ENCODE results near the gene DMRT1. TPM values are rescaled to one million over a fixed set of nuclear protein-coding genes. Genes with fewer than 3 reads are reported as not detected.

The DMRT1 gene
- total RNA-seq, 1 experiment from 2014 or later: 0.47 TPM

DNA sequence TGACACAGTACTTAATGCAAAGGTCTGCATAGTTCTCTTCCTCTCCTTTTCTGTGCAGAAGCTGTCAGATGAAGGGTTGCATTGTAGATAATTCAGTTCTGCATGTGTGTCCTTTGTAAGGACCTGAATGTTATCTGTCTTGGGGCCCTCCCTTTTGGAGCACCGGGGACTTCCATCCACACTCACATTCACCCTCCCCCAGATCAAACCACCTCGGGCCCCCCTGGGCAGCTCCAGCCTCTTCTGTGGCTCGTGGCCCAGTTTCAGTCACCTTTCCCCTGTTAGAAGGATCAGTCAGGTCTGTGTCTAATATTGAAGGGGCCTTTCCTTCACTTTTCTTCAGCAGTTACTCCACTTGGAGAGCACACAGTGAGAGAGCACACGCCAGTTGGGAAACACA is 11.0 kb downstream of the DMRT1 start (continued):
- TF ChIP-seq CTCF (IDR thresholded peaks at IDR 0.05 in 2 of 3, conservative IDR thresholded peaks at IDR 0.05 in 1 of 3; ENCODE audit: borderline replicate concordance in 1 of 3, insufficient read depth in 1 of 3, low read depth in 2 of 3, low read length in 2 of 3): no peak
- TF ChIP-seq, protein P1, sequence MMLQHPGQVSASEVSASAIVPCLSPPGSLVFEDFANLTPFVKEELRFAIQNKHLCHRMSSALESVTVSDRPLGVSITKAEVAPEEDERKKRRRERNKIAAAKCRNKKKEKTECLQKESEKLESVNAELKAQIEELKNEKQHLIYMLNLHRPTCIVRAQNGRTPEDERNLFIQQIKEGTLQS (IDR thresholded peaks at IDR 0.05): no peak
- TF ChIP-seq RAD21 (IDR thresholded peaks at IDR 0.05; ENCODE audit: low read depth): no peak
- no peak for TF ChIP-seq ELF1 (IDR thresholded peaks at IDR 0.05; ENCODE audit: borderline replicate concordance, low read depth)
- no peak for TF ChIP-seq ZFX (IDR thresholded peaks at IDR 0.05)
- TF ChIP-seq REST (IDR thresholded peaks at IDR 0.05; ENCODE audit: low read depth): no peak
- no peak for TF ChIP-seq EZH2 (IDR thresholded peaks at IDR 0.05)

DNA sequence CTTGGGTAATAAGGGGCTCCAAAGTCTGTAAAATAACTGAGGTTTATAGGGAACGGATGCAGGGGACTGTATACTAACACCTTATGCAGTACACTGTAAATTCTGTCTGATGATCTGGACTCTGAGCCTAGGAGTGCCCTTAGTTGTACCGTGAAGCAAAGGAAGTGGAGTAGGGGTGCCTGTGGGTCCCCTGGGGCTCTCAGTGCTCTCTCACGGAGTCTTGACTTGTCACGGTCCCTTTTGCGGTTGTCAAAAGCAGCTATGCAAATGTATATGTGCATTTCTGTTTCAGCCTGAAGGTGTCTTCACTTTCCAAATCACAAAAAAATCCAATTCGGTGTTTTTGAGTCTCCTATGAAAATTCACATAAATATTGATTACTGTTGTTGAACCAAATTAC is 17.8 kb downstream of the DMRT1 start:
- intact Hi-C loops (cut with micrococcal nuclease): no loop called here
- no peak overlapping the region for H3K27ac ChIP-seq (ENCODE audit: low read depth, low read length)
- BruUV-seq (replicated peaks): no TSS peak

More for the DNA sequence above, 17.8 kb downstream of the DMRT1 start:
- H2AFZ ChIP-seq (ENCODE audit: low read depth, low read length, poor library complexity, severe bottlenecking): no peak overlapping the region
- H3K36me3 ChIP-seq (ENCODE audit: control insufficient read depth in 1 of 2, insufficient read depth in 2 of 2, low read length in 2 of 2): no peaks in the 10 kb centered on the region
- H3K79me2 ChIP-seq (ENCODE audit: insufficient read depth, low read length): no peaks in the 10 kb centered on the region
- ChIA-PET RAD21 (ENCODE audit: low non-redundant PET in 1 of 2, low total read pairs in 2 of 2, uncharacterized antibody in 2 of 2, unreplicated experiment in 2 of 2) (no interaction called here), CTCF (no interaction called here), POLR2A (no interaction called here)
- H3K4me3 ChIP-seq (replicated peaks in 1 of 2; ENCODE audit: low read depth in 1 of 2, low read length in 2 of 2): no peak overlapping the region
- TF ChIP-seq SP1 (IDR thresholded peaks at IDR 0.05; ENCODE audit: low read depth) (no peak), TCF7L2 (IDR thresholded peaks at IDR 0.05; ENCODE audit: borderline replicate concordance, extremely low read depth, insufficient read depth, insufficient read length) (no peak), MAX (IDR thresholded peaks at IDR 0.05) (no peak), EGR1 (IDR thresholded peaks at IDR 0.05; ENCODE audit: low read depth) (no peak), CEBPB (IDR thresholded peaks at IDR 0.05; ENCODE audit: low read depth) (no peak), SIN3A (IDR thresholded peaks at IDR 0.05; ENCODE audit: low read depth) (no peak), POLR2AphosphoS5 (IDR thresholded peaks at IDR 0.05; ENCODE audit: low read depth, low read length) (no peak), ZNF274 (IDR thresholded peaks at IDR 0.05; ENCODE audit: low read depth, low read length) (no peak), EZH2 (IDR thresholded peaks at IDR 0.05) (no peak), SRF (IDR thresholded peaks at IDR 0.05; ENCODE audit: low read depth) (no peak), POLR2A (IDR thresholded peaks at IDR 0.05; ENCODE audit: borderline replicate concordance, extremely low read depth, insufficient read depth, insufficient read length) (no peak), YY1 (IDR thresholded peaks at IDR 0.05; ENCODE audit: extremely low read depth, insufficient replicate concordance, low read depth, low read length) (no peak), CBX3 (IDR thresholded peaks at IDR 0.05; ENCODE audit: low read depth) (no peak), FOSL1 (IDR thresholded peaks at IDR 0.05; ENCODE audit: low read depth) (no peak)
- H3K4me1 ChIP-seq (ENCODE audit: control insufficient read depth in 1 of 2, insufficient read depth in 2 of 2, low read length in 2 of 2): no peaks in the 10 kb centered on the region
- no peaks in the 10 kb centered on the region for H3K9me3 ChIP-seq (ENCODE audit: control insufficient read depth in 1 of 2, insufficient read depth in 1 of 2, low read depth in 1 of 2, low read length in 2 of 2)
- ATAC-seq (no peak), DNase-seq (ENCODE audit: low read depth, low spot score) (no peak)
- H4K20me1 ChIP-seq (ENCODE audit: insufficient read depth): no peaks in the 10 kb centered on the region
- H3K9ac ChIP-seq (ENCODE audit: low read length): no peak overlapping the region
- no peaks in the 10 kb centered on the region for H3K9me2 ChIP-seq (ENCODE audit: insufficient read depth)
- no peaks in the 10 kb centered on the region for H3K27me3 ChIP-seq (ENCODE audit: insufficient read depth, low read length)
- H3K4me2 ChIP-seq (ENCODE audit: low read length): no peak overlapping the region
